Loucy (cell line): ENCODE data around the gene TGFB2.

Experiments
- CTCF ChIP-seq: fragments of 200-600 bp; sonication (generic); conservative IDR thresholded peaks from 2 replicates; pipeline ENCODE4 v1.5.1; 2014; ENCODE audit warnings: mild to moderate bottlenecking, antibody characterized with exemption, low read length
- EZH2phosphoT487 ChIP-seq: fragments of 200-600 bp; IDR thresholded peaks from 2 replicates; pipeline ENCODE4 v1.6.1; 2018; ENCODE audit warnings: antibody characterized with exemption, mild to moderate bottlenecking, moderate library complexity, borderline replicate concordance

- TF ChIP-seq CTCF (no peak), EZH2phosphoT487 (no peak)
Measured at GRCh38 chr1:218348628-218349071, 3.5 kb downstream of the TGFB2 start.
